ENCODE results near the gene SLCO3A1. TPM values are rescaled to one million over a fixed set of nuclear protein-coding genes. Genes with fewer than 3 reads are reported as not detected.

Gene SLCO3A1
- total RNA-seq, 1 experiment from 2014 or later: not detected

- Histone ChIP-seq H3K4me1 (replicated peaks) (no peaks in the 10 kb centered on the region), H3K4me3 (no peak overlapping the region), H3K27me3 (replicated peaks) (no peaks in the 10 kb centered on the region), H3K36me3 (no peaks in the 10 kb centered on the region), H3K9me3 (replicated peaks) (no peaks in the 10 kb centered on the region), H3K27ac (no peak overlapping the region)
- DNase-seq (ENCODE audit: low read depth in 1 of 2, low spot score in 2 of 2): no peak
Observed at GRCh38 chr15:91916051-91916450, 62.5 kb downstream of the SLCO3A1 start.

GRCh38 chr15:91917686-91918360 is 64.3 kb downstream of the SLCO3A1 start:
- H3K36me3 ChIP-seq: no peaks in the 10 kb centered on the region
- H3K4me3 ChIP-seq: no peak overlapping the region
- H3K27ac ChIP-seq: no peak overlapping the region
- DNase-seq (ENCODE audit: low read depth in 1 of 2, low spot score in 2 of 2): no peak
- no peaks in the 10 kb centered on the region for H3K9me3 ChIP-seq (replicated peaks)
- H3K4me1 ChIP-seq (replicated peaks): no peaks in the 10 kb centered on the region
- H3K27me3 ChIP-seq (replicated peaks): no peaks in the 10 kb centered on the region

DNA sequence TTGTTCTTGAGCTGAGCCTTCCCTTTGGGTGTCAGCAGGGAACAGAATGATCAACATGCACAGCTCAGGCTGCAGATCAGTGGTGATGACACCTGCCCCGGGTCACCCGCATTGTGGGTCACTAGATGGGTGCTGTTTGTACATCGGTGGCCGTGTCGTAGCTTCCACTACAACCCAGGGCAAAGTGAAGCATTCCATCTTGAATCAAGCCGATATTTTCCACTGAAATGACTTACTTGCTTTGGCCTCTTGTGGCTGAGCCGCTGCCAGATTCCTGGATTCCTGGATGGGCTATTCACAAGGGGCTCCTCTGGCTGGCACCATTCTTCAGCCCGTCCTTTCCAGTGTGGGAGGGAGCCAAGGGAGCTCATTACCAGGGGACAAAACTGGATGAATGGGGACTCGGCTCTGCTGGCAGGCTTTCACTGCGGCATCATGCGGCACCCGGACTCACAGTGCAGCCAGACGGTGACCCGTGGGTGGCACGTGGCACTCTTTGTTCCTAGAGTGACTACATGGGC is 65.6 kb downstream of the SLCO3A1 start:
- no peak for DNase-seq (ENCODE audit: low read depth in 1 of 2, low spot score in 2 of 2)
- H3K27ac ChIP-seq: no peak overlapping the region
- no peak overlapping the region for H3K4me3 ChIP-seq
- H3K9me3 ChIP-seq (replicated peaks): no peaks in the 10 kb centered on the region
- no peaks in the 10 kb centered on the region for H3K27me3 ChIP-seq (replicated peaks)
- H3K36me3 ChIP-seq: no peaks in the 10 kb centered on the region
- H3K4me1 ChIP-seq (replicated peaks): no peaks in the 10 kb centered on the region

- no peak for DNase-seq (ENCODE audit: low read depth in 1 of 2, low spot score in 2 of 2)
- H3K4me1 ChIP-seq (replicated peaks): no peaks in the 10 kb centered on the region
- H3K27ac ChIP-seq: no peak overlapping the region
- no peaks in the 10 kb centered on the region for H3K27me3 ChIP-seq (replicated peaks)
- no peaks in the 10 kb centered on the region for H3K9me3 ChIP-seq (replicated peaks)
- no peak overlapping the region for H3K4me3 ChIP-seq
- H3K36me3 ChIP-seq: no peaks in the 10 kb centered on the region
Observed at GRCh38 chr15:91921188-91921842, 67.8 kb downstream of the SLCO3A1 start.

DNA sequence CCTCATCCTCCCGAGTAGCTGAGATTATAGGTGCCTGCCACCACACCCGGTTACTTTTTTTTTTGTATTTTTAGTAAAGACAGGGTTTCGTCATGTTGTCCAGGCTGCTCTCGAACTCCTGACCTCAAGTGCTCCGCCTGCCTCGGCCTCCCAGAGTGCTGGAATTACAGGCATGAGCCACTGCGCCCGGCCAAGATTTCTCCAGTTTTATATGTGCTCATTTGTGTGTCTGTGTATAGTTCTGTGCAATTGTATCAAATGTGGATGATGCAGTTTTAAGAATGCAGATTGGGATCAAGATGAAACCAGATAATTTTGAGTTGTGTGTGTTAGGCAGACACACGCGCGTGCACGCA is 68.3 kb downstream of the SLCO3A1 start:
- H3K4me1 ChIP-seq (replicated peaks): no peaks in the 10 kb centered on the region
- no peak overlapping the region for H3K27ac ChIP-seq
- H3K27me3 ChIP-seq (replicated peaks): no peaks in the 10 kb centered on the region
- no peak for DNase-seq (ENCODE audit: low read depth in 1 of 2, low spot score in 2 of 2)
- no peak overlapping the region for H3K4me3 ChIP-seq
- H3K9me3 ChIP-seq (replicated peaks): no peaks in the 10 kb centered on the region
- H3K36me3 ChIP-seq: no peaks in the 10 kb centered on the region

- no peak overlapping the region for H3K27ac ChIP-seq
- no peaks in the 10 kb centered on the region for H3K4me1 ChIP-seq (replicated peaks)
- H3K27me3 ChIP-seq (replicated peaks): no peaks in the 10 kb centered on the region
- no peaks in the 10 kb centered on the region for H3K36me3 ChIP-seq
- H3K9me3 ChIP-seq (replicated peaks): no peaks in the 10 kb centered on the region
- no peak overlapping the region for H3K4me3 ChIP-seq
- DNase-seq (ENCODE audit: low read depth in 1 of 2, low spot score in 2 of 2): no peak
Observed at GRCh38 chr15:91922646-91923547, 69.4 kb downstream of the SLCO3A1 start.

DNA sequence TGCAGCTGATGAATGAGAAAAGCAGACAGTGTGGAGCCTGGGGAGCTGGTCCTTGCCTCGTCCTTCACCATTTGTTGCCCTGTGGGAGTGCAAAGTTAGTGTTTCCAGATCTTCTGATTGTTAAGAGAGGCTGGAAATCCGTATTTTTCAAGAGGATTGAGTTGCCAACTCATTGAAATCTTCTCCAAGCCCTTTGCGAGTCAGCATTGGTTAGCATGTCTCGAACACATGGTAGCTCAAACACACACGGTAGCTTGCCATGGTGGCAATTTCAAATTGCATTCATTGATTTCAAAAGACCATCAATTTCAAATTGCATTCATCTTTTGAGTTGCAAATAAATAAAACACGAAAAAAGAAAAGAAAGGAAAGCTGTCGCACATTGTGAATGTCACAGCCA is 70.7 kb downstream of the SLCO3A1 start:
- no peak overlapping the region for H3K27ac ChIP-seq
- no peak for DNase-seq (ENCODE audit: low read depth in 1 of 2, low spot score in 2 of 2)
- no peaks in the 10 kb centered on the region for H3K4me1 ChIP-seq (replicated peaks)
- H3K9me3 ChIP-seq (replicated peaks): no peaks in the 10 kb centered on the region
- no peaks in the 10 kb centered on the region for H3K27me3 ChIP-seq (replicated peaks)
- no peaks in the 10 kb centered on the region for H3K36me3 ChIP-seq
- no peak overlapping the region for H3K4me3 ChIP-seq

DNA sequence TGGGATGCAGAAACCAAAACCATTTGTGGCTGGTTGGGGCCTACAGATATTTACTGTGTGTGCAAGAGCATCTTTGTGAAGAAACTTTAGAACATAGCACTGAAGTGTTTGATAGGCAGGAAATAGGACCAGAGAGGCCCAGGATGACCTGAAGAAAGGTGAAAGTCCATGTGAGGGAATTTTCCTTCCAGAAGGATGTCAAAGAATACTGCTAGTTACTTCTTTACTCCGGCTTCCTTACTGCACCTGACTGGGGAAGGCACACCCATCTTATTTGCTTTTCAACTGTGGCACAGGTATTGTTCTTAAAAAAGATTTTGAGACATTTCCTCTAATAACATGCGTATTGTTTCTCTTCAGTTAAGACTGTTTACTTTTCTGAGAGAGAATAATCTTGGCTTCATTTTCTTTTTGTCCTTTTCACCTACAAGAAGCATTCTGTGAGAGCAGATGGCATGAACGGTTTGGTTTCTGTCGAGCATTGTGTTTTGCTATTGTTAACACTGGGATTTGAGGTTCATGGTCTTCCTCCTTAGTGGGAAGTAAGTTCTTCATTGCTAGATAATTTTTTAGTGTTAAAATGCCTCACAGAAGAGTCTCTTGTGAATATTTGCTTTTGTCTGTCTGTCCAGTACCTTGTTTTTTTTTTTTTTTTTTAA is 71.5 kb downstream of the SLCO3A1 start:
- H3K27ac ChIP-seq: no peak overlapping the region
- H3K9me3 ChIP-seq (replicated peaks): no peaks in the 10 kb centered on the region
- H3K36me3 ChIP-seq: no peaks in the 10 kb centered on the region
- DNase-seq (ENCODE audit: low read depth in 1 of 2, low spot score in 2 of 2): no peak
- H3K4me1 ChIP-seq (replicated peaks): no peaks in the 10 kb centered on the region
- no peaks in the 10 kb centered on the region for H3K27me3 ChIP-seq (replicated peaks)
- no peak overlapping the region for H3K4me3 ChIP-seq

DNA sequence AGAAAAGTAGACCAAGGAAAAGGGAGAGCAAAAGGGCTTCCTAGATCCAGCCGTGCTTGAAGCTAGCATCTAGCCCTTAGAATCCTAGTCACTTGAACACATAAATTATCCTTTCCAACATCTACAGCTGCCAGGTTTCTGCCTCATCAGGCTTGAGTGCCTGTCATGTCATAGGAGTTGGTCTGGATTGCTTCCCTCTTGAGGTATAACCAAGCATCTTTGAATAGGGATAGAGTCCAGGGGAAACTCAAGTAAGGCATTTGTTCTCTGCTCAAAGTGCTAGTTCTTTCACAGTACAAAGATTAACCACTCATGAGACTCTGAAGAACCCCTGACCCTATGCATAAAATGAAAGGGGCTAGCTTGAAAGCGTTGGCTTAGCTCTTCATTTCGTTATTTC is 72.3 kb downstream of the SLCO3A1 start:
- H3K4me1 ChIP-seq (replicated peaks): no peaks in the 10 kb centered on the region
- DNase-seq (ENCODE audit: low read depth in 1 of 2, low spot score in 2 of 2): no peak
- no peaks in the 10 kb centered on the region for H3K36me3 ChIP-seq
- H3K27ac ChIP-seq: no peak overlapping the region
- no peaks in the 10 kb centered on the region for H3K27me3 ChIP-seq (replicated peaks)
- no peaks in the 10 kb centered on the region for H3K9me3 ChIP-seq (replicated peaks)
- H3K4me3 ChIP-seq: no peak overlapping the region

DNA sequence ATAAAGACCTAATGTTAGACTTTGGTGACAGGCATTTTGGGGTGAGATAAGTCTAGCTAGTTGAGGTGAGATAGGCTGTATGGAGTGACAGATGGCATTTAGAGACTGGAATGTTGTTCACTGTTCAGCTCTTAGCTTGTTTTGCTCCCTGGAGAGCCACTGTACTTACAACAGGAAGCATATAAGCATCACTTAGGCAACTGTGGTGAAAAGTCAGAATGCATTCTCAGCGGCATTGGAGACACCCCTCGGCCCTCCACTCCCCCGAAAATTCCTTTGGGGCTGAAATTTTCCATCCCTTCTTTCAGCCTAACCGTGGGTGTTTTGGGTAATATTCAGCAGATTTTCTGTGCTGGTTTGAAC is 73.4 kb downstream of the SLCO3A1 start:
- no peak for DNase-seq (ENCODE audit: low read depth in 1 of 2, low spot score in 2 of 2)

GRCh38 chr15:91927585-91927984 is 74.1 kb downstream of the SLCO3A1 start:
- no peak for DNase-seq (ENCODE audit: low read depth in 1 of 2, low spot score in 2 of 2)
- no peak overlapping the region for H3K4me3 ChIP-seq
- H3K27ac ChIP-seq: no peak overlapping the region
- H3K4me1 ChIP-seq (replicated peaks): no peaks in the 10 kb centered on the region
- no peaks in the 10 kb centered on the region for H3K36me3 ChIP-seq
- H3K9me3 ChIP-seq (replicated peaks): no peaks in the 10 kb centered on the region
- no peaks in the 10 kb centered on the region for H3K27me3 ChIP-seq (replicated peaks)

More for the DNA sequence above, 73.4 kb downstream of the SLCO3A1 start:
- Histone ChIP-seq H3K9me3 (replicated peaks) (no peaks in the 10 kb centered on the region), H3K27me3 (replicated peaks) (no peaks in the 10 kb centered on the region), H3K4me3 (no peak overlapping the region), H3K4me1 (replicated peaks) (no peaks in the 10 kb centered on the region), H3K27ac (no peak overlapping the region), H3K36me3 (no peaks in the 10 kb centered on the region)

DNA sequence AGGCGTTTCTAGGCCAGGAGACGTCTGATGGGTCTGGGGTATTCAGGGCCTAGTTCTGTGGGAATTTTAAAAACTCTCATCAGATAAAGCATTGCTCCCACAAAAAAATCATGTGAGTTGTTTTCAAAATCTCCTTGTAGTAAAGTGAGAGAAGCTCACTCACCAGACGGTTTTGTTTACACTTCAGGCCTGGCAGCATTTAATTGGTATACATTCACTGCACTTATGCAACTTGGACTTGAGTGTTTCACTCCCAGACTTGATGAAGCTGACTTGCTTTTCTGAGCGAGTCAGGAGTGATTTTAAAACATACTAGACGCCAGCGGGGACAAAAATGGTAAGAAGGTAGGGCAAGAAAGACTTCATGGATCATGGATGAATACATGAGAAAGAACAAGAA is 75.2 kb downstream of the SLCO3A1 start:
- Histone ChIP-seq H3K4me3 (no peak overlapping the region), H3K27me3 (replicated peaks) (peaks cover 2% of the 10 kb centered on the region; the same call in 1 of the 2 replicates), H3K36me3 (no peaks in the 10 kb centered on the region), H3K4me1 (replicated peaks) (no peaks in the 10 kb centered on the region), H3K9me3 (replicated peaks) (no peaks in the 10 kb centered on the region), H3K27ac (no peak overlapping the region)
- no peak for DNase-seq (ENCODE audit: low read depth in 1 of 2, low spot score in 2 of 2)

DNA sequence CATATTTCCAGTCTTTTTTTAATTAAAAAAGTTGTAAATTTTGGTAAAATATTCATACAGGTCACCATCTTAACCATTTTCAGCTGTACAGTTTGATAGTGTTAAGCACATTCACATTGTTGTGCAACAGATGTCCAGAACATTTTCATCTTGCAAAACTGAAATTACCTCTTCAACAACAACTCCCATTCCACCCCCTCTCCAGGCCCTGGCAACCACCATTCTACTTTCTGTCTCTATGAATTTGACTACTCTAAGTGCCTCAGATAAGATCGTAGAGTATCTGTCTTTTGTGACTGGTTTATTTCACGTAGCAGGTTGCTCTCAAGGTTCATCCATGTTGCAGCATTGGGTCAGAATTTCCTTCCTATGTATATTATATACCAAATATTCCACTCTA is 76.0 kb downstream of the SLCO3A1 start:
- Histone ChIP-seq H3K4me3 (no peak overlapping the region), H3K4me1 (replicated peaks) (no peaks in the 10 kb centered on the region)
- DNase-seq (ENCODE audit: low read depth in 1 of 2, low spot score in 2 of 2): no peak

More for the DNA sequence above, 76.0 kb downstream of the SLCO3A1 start:
- Histone ChIP-seq H3K27ac (no peak overlapping the region), H3K9me3 (replicated peaks) (no peaks in the 10 kb centered on the region), H3K36me3 (no peaks in the 10 kb centered on the region), H3K27me3 (replicated peaks) (peaks cover 2% of the 10 kb centered on the region; the same call in 1 of the 2 replicates)
